Caco-2 (cell line): ENCODE measurements around the gene SETD1B. TPM values are rescaled to one million over a fixed set of nuclear protein-coding genes. Genes with fewer than 3 reads are reported as not detected.

Source experiments
- BruUV-seq: library from RNA; stranded (reverse); fragments of 400-500 nt; replicated peaks from 2 replicates; lab custom pipeline; 2021; lab: Mats Ljungman, UMichigan
- CTCF ChIA-PET: fragments of 300-600 bp; sonication (Branson Sonifier 250); formaldehyde crosslinking; loops from one replicate; lab custom pipeline; 2022; ENCODE audit warnings: antibody characterized with exemption; lab: Charles Lee
- POLR2A ChIA-PET: fragments of 300-600 bp; sonication (Branson Sonifier 250); formaldehyde crosslinking; loops from one replicate; lab custom pipeline; 2022; ENCODE audit warnings: antibody characterized with exemption; lab: Charles Lee
- DNase-seq, 2 experiments: peaks; one replicate each; pipeline versions ENCODE4 v3.0.0 to v3.0.0-alpha.2; 2020 to 2022
- H3K27me3 ChIP-seq: replicated peaks from 2 replicates; pipeline ENCODE4 v1.6.0; 2011; ENCODE audit warnings: low read length; ENCODE audit not compliant: control insufficient read depth, insufficient read depth
- H3K36me3 ChIP-seq: 2 replicates; pipeline ENCODE4 v1.5.1; 2011; ENCODE audit warnings: low read length; ENCODE audit not compliant: control insufficient read depth, insufficient read depth
- H3K4me1 ChIP-seq: fragments of 250-450 bp; sonication (Bioruptor Pico); 2 replicates; pipeline ENCODE4 v1.5.1; 2020; ENCODE audit warnings: mild to moderate bottlenecking
- H3K4me3 ChIP-seq: 2 replicates; pipeline ENCODE4 v1.5.1; 2011; ENCODE audit warnings: low read depth, mild to moderate bottlenecking, control low read depth, low read length
- H3K9me3 ChIP-seq: fragments of 250-450 bp; sonication (Bioruptor Pico); 2 replicates; pipeline ENCODE4 v1.5.1; 2020; ENCODE audit warnings: mild to moderate bottlenecking, moderate library complexity
- H3K27ac Mint-ChIP-seq: one replicate; pipeline ENCODE4 v1.8.0; 2022; ENCODE audit warnings: mixed read lengths; ENCODE audit not compliant: unreplicated experiment
- H3K27me3 Mint-ChIP-seq: one replicate; pipeline ENCODE4 v1.8.0; 2022; ENCODE audit warnings: mixed read lengths; ENCODE audit not compliant: insufficient read depth, unreplicated experiment
- H3K36me3 Mint-ChIP-seq: one replicate; pipeline ENCODE4 v1.8.0; 2022; ENCODE audit warnings: mild to moderate bottlenecking, mixed read lengths; ENCODE audit not compliant: insufficient read depth, unreplicated experiment
- H3K4me1 Mint-ChIP-seq: one replicate; pipeline ENCODE4 v1.8.0; 2022; ENCODE audit warnings: low read depth, mixed read lengths; ENCODE audit not compliant: unreplicated experiment
- H3K4me3 Mint-ChIP-seq: one replicate; pipeline ENCODE4 v1.8.0; 2022; ENCODE audit warnings: mild to moderate bottlenecking, moderate library complexity, mixed read lengths; ENCODE audit not compliant: unreplicated experiment
- H3K9me3 Mint-ChIP-seq: one replicate; pipeline ENCODE4 v1.8.0; 2022; ENCODE audit warnings: mixed read lengths; ENCODE audit not compliant: unreplicated experiment
- CTCF ChIP-seq, 2 experiments: fragments of 200-600 bp in 1 of 2; IDR thresholded peaks; 1 replicate in 1 of 2; 2 replicates in 1 of 2; pipeline versions ENCODE4 v1.5.1 to v1.8.0; 2011 to 2022; ENCODE audit warnings: antibody characterized with exemption in 1 of 2, control low read depth in 1 of 2, inconsistent platforms in 1 of 2, low read depth in 1 of 2, low read length in 1 of 2, mild to moderate bottlenecking in 1 of 2, moderate library complexity in 1 of 2; ENCODE audit not compliant: insufficient read depth in 1 of 2, severe bottlenecking in 1 of 2, unreplicated experiment in 1 of 2
- intact Hi-C: fragments of 100-400 bp; cut with micrococcal nuclease; formaldehyde crosslinking; loops from one replicate; pipeline ENCODE4 v1.10.0; 2022; ENCODE audit not compliant: unreplicated experiment
- total RNA-seq: library from RNA; stranded (reverse); gene quantifications from 2 replicates; pipeline ENCODE4 v1.2.3, GENCODE V29; 2022

The SETD1B gene
- total RNA-seq, 1 experiment from 2014 or later = 16.8 TPM

- CTCF ChIA-PET = no interaction called here
- H3K4me1 ChIP-seq = peaks cover 21% of the 10 kb centered on the region
These were observed 33.9 kb upstream of the SETD1B start for GRCh38 chr12:121769831-121770301.

GRCh38 chr12:121770388-121770787 lies 33.4 kb upstream of the SETD1B start:
- no peak overlapping the region for H3K4me3 ChIP-seq
- H3K4me1 Mint-ChIP-seq = peaks cover 11% of the 10 kb centered on the region
- H3K36me3 Mint-ChIP-seq = peaks cover 21% of the 10 kb centered on the region
- ChIA-PET CTCF (no interaction called here), POLR2A (no interaction called here)
- no peak for TF ChIP-seq CTCF (IDR thresholded peaks at IDR 0.05; ENCODE audit: insufficient read depth in 1 of 2, low read depth in 1 of 2, low read length in 1 of 2, severe bottlenecking in 1 of 2, unreplicated experiment in 1 of 2)
- intact Hi-C loops = loop anchor here (5.0 kb wide), 1 partner anchor 218 kb away; no protein-coding TSS in a partner anchor
- H3K4me1 ChIP-seq = peaks cover 21% of the 10 kb centered on the region
- H3K27me3 ChIP-seq = no peaks in the 10 kb centered on the region
- peak overlapping the region; percentile 25 for H3K27ac Mint-ChIP-seq
- no peaks in the 10 kb centered on the region for H3K27me3 Mint-ChIP-seq
- no peaks in the 10 kb centered on the region for H3K9me3 Mint-ChIP-seq
- BruUV-seq = no TSS peak
- H3K9me3 ChIP-seq = no peaks in the 10 kb centered on the region
- H3K36me3 ChIP-seq = no peaks in the 10 kb centered on the region
- no peak for DNase-seq
- H3K4me3 Mint-ChIP-seq = no peak overlapping the region

More at GRCh38 chr12:121769831-121770301, 33.9 kb upstream of the SETD1B start:
- Mint-ChIP-seq H3K4me1 (peaks cover 10% of the 10 kb centered on the region), H3K27me3 (no peaks in the 10 kb centered on the region), H3K27ac (peak overlapping the region; percentile 25), H3K4me3 (no peak overlapping the region), H3K36me3 (peaks cover 16% of the 10 kb centered on the region), H3K9me3 (no peaks in the 10 kb centered on the region)
- intact Hi-C loops = loop anchor here (5.0 kb wide), 1 partner anchor 218 kb away; no protein-coding TSS in a partner anchor
- H3K4me3 ChIP-seq = no peak overlapping the region
- no TSS peak for BruUV-seq
- no peak for TF ChIP-seq CTCF (IDR thresholded peaks at IDR 0.05; ENCODE audit: insufficient read depth in 1 of 2, low read depth in 1 of 2, low read length in 1 of 2, severe bottlenecking in 1 of 2, unreplicated experiment in 1 of 2)
- POLR2A ChIA-PET = no interaction called here
- DNase-seq = no peak
- H3K9me3 ChIP-seq = no peaks in the 10 kb centered on the region
- no peaks in the 10 kb centered on the region for H3K36me3 ChIP-seq
- no peaks in the 10 kb centered on the region for H3K27me3 ChIP-seq

GRCh38 chr12:121770813-121771625 lies 32.8 kb upstream of the SETD1B start:
- POLR2A ChIA-PET = no interaction called here
- H3K36me3 ChIP-seq = no peaks in the 10 kb centered on the region
- no peaks in the 10 kb centered on the region for H3K9me3 ChIP-seq
- H3K27me3 ChIP-seq = no peaks in the 10 kb centered on the region
- CTCF ChIA-PET = no interaction called here
- no TSS peak for BruUV-seq
- H3K9me3 Mint-ChIP-seq = no peaks in the 10 kb centered on the region
- no peak overlapping the region for H3K27ac Mint-ChIP-seq
- no peak for TF ChIP-seq CTCF (IDR thresholded peaks at IDR 0.05; ENCODE audit: insufficient read depth in 1 of 2, low read depth in 1 of 2, low read length in 1 of 2, severe bottlenecking in 1 of 2, unreplicated experiment in 1 of 2)
- H3K4me3 Mint-ChIP-seq = no peak overlapping the region
- H3K4me1 ChIP-seq = peaks cover 20% of the 10 kb centered on the region
- H3K4me1 Mint-ChIP-seq = peaks cover 11% of the 10 kb centered on the region
- no peak for DNase-seq
- intact Hi-C loops = loop anchor here (5.0 kb wide), 1 partner anchor 219 kb away; no protein-coding TSS in a partner anchor
- H3K36me3 Mint-ChIP-seq = peaks cover 23% of the 10 kb centered on the region
- H3K4me3 ChIP-seq = no peak overlapping the region
- H3K27me3 Mint-ChIP-seq = no peaks in the 10 kb centered on the region
